PC-9 (cell line): ENCODE measurements around the gene SPRED2.

Experiments
- EZH2 ChIP-seq: fragments of 200-600 bp; sonication (generic); IDR thresholded peaks from 2 replicates; pipeline ENCODE4 v1.8.0; 2017; ENCODE audit warnings: antibody characterized with exemption, low read depth
- TF ChIP-seq, protein P1 (sequence below): fragments of 200-600 bp; sonication (generic); conservative IDR thresholded peaks from 2 replicates; pipeline ENCODE4 v1.6.1; 2017; ENCODE audit warnings: mixed run types, antibody characterized with exemption, mild to moderate bottlenecking, moderate library complexity

DNA sequence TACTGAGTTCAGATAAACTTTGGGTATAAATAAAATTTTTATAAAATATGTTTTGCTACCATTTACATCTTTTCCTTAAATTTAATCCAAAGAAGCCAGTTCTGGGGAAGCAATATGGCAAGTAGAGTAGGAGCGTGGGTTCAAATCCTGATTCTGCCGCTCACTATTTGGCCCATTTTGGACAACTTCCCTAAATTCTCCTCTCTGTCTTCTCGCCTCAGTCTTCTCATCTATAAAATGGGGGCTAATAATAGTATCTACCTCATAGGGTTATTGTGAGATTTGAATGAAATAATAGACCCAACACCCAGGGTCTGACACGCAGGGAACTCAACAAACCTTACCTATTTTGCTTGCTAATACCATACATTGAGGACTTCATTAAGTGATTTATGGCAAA lies 145.0 kb downstream of the SPRED2 start:
- TF ChIP-seq, protein P1, sequence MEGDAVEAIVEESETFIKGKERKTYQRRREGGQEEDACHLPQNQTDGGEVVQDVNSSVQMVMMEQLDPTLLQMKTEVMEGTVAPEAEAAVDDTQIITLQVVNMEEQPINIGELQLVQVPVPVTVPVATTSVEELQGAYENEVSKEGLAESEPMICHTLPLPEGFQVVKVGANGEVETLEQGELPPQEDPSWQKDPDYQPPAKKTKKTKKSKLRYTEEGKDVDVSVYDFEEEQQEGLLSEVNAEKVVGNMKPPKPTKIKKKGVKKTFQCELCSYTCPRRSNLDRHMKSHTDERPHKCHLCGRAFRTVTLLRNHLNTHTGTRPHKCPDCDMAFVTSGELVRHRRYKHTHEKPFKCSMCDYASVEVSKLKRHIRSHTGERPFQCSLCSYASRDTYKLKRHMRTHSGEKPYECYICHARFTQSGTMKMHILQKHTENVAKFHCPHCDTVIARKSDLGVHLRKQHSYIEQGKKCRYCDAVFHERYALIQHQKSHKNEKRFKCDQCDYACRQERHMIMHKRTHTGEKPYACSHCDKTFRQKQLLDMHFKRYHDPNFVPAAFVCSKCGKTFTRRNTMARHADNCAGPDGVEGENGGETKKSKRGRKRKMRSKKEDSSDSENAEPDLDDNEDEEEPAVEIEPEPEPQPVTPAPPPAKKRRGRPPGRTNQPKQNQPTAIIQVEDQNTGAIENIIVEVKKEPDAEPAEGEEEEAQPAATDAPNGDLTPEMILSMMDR = no peak
- no peak for TF ChIP-seq EZH2
